ENCODE data around the gene LPP. TPM values are rescaled to one million over a fixed set of nuclear protein-coding genes. Genes with fewer than 3 reads are reported as not detected.
A peak's percentile ranks its signal among the peaks of the same experiment; 100 is the strongest.

Gene LPP
- polyA plus RNA-seq, 1 experiment = 60.0 TPM

- Histone ChIP-seq H3K36me3 (ENCODE audit: control insufficient read depth, insufficient read depth, low read length) (no peaks in the 10 kb centered on the region), H3K27me3 (ENCODE audit: control insufficient read depth, insufficient read depth, low read length) (no peaks in the 10 kb centered on the region), H3K4me3 (ENCODE audit: low read depth, low read length) (no peak overlapping the region)
- no peak for TF ChIP-seq CTCF (IDR thresholded peaks at IDR 0.05; ENCODE audit: insufficient read depth, low read depth, low read length)
- ChIA-PET CTCF (no interaction called here), POLR2A (no interaction called here)
- DNase-seq (ENCODE audit: low read depth) = peak; percentile 27
These were observed 526.2 kb downstream of the LPP start for GRCh38 chr3:188680189-188680588.

GRCh38 chr3:188680605-188681004, 526.6 kb downstream of the LPP start:
- POLR2A ChIA-PET = no interaction called here
- Histone ChIP-seq H3K27me3 (ENCODE audit: control insufficient read depth, insufficient read depth, low read length) (no peaks in the 10 kb centered on the region), H3K36me3 (ENCODE audit: control insufficient read depth, insufficient read depth, low read length) (no peaks in the 10 kb centered on the region), H3K4me3 (ENCODE audit: low read depth, low read length) (no peak overlapping the region)
- no peak for DNase-seq (ENCODE audit: low read depth)
- CTCF ChIA-PET = interaction anchor here (1.7 kb wide), 1 partner anchor 274 kb away, joined by 5 read pairs; no protein-coding TSS in a partner anchor
- TF ChIP-seq CTCF (IDR thresholded peaks at IDR 0.05; ENCODE audit: insufficient read depth, low read depth, low read length) = no peak

GRCh38 chr3:188682316-188682715, 528.4 kb downstream of the LPP start:
- CTCF ChIA-PET = interaction anchor here (1.0 to 1.7 kb wide), 2 partner anchors 10 to 272 kb away, joined by 4 to 5 read pairs; no protein-coding TSS in a partner anchor
- no peaks in the 10 kb centered on the region for H3K27me3 ChIP-seq (ENCODE audit: control insufficient read depth, insufficient read depth, low read length)
- no peak for TF ChIP-seq CTCF (IDR thresholded peaks at IDR 0.05; ENCODE audit: insufficient read depth, low read depth, low read length)
- no peaks in the 10 kb centered on the region; the same call in 1 of the 2 replicates for H3K36me3 ChIP-seq (ENCODE audit: control insufficient read depth, insufficient read depth, low read length)
- DNase-seq (ENCODE audit: low read depth) = no peak
- no peak overlapping the region for H3K4me3 ChIP-seq (ENCODE audit: low read depth, low read length)
- POLR2A ChIA-PET = no interaction called here

GRCh38 chr3:188683032-188683521, 529.1 kb downstream of the LPP start:
- no peak for TF ChIP-seq CTCF (IDR thresholded peaks at IDR 0.05; ENCODE audit: insufficient read depth, low read depth, low read length)
- Histone ChIP-seq H3K36me3 (ENCODE audit: control insufficient read depth, insufficient read depth, low read length) (no peaks in the 10 kb centered on the region; the same call in 1 of the 2 replicates), H3K27me3 (ENCODE audit: control insufficient read depth, insufficient read depth, low read length) (no peaks in the 10 kb centered on the region), H3K4me3 (ENCODE audit: low read depth, low read length) (no peak overlapping the region)
- CTCF ChIA-PET = no interaction called here
- POLR2A ChIA-PET = no interaction called here
- peak; percentile 60 for DNase-seq (ENCODE audit: low read depth)

- no peak for DNase-seq (ENCODE audit: low read depth)
- no peak overlapping the region for H3K4me3 ChIP-seq (ENCODE audit: low read depth, low read length)
- no peak for TF ChIP-seq CTCF (IDR thresholded peaks at IDR 0.05; ENCODE audit: insufficient read depth, low read depth, low read length)
- H3K36me3 ChIP-seq (ENCODE audit: control insufficient read depth, insufficient read depth, low read length) = no peaks in the 10 kb centered on the region; the same call in 1 of the 2 replicates
- ChIA-PET CTCF (no interaction called here), POLR2A (no interaction called here)
- no peaks in the 10 kb centered on the region for H3K27me3 ChIP-seq (ENCODE audit: control insufficient read depth, insufficient read depth, low read length)
These were observed 530.3 kb downstream of the LPP start for GRCh38 chr3:188684276-188684675.
